NCI-H510A treated with DMSO at 0.1 percent for 48 hours (cell line): ENCODE data around the gene CREB5.

ENCODE experiments used
- DNase-seq: peaks from one replicate; lab custom pipeline; 2025; lab: John Stamatoyannopoulos, UW

The CREB5 gene

DNA sequence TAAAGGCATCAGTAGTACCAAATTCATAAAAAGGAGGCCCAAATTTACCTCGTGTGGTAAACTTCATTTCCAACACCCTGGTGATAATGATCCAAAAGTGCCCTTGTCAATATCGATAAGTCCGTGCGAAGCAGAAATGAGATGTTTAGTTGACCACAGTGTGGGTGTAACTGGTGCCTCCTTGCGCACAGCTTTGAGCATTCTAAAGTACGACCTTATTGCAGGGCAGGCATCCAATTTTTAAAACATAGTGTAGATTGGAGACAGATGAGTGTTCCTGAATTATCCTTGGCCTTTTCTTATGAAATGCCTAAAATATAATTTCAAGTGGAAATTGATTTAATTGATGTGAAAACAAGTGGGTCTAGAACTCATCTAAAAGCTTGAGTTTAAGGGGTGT is 297.4 kb downstream of the CREB5 start:
- no peak for DNase-seq

DNA sequence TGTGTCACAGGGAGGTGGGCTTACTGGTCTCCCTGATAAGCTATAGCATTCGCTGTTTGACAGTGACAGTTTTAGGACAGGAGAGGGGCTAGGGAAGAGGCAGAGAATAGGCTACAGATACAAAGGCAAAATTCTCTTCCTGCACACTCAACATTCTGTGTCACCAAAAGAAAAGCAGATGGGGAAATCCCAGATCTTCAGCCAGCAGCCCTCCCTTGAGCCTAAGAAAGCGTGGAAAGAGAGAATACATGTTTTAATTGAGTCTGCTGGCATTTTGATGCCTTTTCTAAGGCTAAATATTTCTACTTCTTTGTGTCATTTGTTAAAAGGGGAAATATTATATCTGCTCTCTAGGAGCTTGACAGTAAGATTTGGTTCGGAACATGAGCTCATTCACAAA is 298.8 kb downstream of the CREB5 start:
- no peak for DNase-seq

DNA sequence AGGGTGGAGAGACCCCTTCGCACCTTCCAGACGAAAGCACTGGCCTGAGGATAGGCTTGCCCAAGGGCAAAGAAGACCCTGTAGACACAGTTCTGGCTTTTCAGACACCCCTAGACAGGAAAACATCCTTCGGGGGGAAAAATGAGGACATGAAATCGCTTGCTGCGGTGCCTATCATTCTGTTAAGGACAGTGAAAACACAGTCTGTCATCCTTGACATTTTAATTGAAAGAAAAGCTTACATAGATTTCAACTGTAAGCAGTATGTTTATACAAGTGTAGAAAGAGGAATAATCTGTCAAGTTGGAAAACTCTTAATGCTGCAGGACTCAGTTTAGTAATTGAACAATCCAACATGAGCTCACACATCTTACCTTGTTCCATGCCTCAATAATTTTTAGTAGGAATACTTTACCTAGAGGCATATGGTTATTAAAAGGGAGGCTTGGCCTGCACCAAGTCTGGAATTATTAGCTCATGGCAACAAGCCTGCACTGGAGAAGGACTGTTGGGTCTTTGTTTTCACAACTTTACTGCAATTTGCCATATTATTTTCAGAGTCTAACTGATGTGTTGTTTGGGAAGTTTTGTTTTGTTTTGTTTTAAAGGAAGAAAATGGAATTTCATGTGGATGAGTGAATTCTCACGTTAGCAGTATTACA is 302.3 kb downstream of the CREB5 start:
- DNase-seq = no peak

- DNase-seq = no peak
Measured at GRCh38 chr7:28717445-28718054, 305.2 kb downstream of the CREB5 start.

GRCh38 chr7:28718055-28718481 is 305.8 kb downstream of the CREB5 start:
- no peak for DNase-seq

- no peak for DNase-seq
Measured at GRCh38 chr7:28718545-28718944, 306.2 kb downstream of the CREB5 start.

DNA sequence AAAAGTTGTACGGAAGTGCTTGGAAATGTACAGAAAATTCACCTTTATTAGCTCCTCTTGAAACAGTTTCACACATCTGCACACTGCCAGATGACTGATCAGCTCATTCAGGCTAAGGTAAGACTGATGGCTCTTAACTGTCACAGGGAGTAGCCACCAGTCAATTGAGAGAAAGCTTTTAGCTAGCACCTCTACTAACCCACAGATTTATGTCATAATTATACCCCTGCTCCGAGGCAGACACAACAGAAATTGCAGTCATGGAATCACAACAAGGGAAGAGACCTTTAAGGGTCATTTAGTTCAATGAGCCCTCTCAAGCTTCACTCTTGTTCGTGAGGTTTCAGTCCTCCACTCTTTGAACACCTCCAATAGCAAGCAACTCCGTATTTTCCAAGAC is 310.4 kb downstream of the CREB5 start:
- peak; percentile 28 for DNase-seq

DNA sequence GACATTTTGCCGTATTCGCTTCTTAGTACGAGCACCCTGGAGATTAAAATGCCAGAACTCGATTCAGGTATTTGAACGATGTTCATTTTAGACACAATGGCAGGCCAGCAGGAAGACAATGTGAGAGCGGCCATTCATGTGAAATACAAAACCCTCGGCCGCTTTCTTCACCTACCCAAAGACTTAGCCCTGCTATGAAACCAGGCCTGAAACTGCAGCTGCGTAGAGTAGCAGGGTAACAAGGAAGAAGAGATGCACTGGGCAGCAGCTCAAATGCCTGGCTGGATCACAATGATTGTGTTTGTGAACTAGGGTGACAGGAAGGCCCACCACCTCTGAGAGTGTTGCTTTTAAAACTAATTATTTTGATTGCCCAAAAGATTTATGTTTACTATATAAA is 311.0 kb downstream of the CREB5 start:
- no peak for DNase-seq

DNA sequence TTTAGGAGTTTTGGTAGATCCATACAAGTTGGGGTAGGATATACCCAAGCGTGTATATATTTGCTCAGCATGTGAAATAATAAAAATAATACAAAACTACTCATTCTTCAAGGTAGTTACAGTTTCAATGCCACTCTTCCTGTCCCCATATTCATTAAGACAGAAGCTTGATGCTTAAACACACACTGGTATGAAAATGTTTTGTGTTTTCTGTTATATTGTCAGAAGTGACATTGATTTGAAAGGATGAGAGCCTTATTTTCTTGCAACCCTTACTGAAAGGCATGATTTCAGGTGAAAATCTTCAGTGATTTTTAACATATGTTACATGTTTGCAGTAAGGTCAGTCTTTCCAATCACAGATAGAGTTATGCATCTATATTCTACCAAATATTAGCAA is 312.2 kb downstream of the CREB5 start:
- DNase-seq = no peak

DNA sequence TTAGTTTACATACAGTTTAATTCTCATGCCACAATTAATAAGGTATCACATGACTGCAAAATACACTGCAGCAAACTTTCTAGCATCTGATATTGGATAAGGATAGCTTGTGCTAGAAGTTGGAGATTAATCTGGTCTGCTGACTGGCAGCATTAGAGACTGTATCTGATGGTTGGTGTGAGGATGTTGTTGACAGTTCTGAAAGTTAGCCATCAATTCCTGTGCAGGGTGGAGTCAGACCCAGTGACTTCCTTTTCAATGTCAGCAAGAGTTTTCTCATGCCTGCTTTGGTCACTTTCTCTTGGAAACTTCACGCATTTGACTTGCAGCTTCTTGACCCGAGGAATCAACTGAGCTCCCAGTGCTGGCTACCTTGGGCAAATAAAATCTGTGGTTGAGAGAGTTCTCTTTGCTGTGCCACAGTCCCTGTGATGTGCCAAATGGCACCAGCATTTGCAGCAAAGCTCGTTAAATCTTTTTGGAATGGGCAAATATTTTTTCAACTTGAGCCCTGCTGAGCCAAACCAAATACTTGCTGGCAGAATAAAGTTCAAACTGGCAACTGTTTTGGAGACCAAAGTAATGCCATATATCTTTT is 312.8 kb downstream of the CREB5 start:
- no peak for DNase-seq

DNA sequence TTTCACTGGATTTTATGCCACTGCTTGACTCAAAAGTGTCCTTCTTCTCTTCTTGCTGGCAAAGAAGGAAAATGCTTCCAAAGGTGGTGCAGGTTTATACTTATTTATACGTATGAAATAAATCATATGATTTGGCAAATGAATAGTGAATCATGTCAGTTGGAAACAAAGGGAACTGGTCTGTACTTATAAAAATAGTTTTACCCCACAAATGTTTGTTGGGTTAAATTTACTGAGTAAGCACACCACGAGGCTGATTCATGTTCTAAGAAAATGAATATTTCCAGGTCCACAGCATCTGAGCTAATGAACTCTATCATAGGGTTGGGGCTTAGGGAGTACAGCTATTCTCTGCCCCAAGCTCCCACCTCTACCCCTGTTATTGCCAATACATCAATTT is 313.6 kb downstream of the CREB5 start:
- DNase-seq = no peak

DNA sequence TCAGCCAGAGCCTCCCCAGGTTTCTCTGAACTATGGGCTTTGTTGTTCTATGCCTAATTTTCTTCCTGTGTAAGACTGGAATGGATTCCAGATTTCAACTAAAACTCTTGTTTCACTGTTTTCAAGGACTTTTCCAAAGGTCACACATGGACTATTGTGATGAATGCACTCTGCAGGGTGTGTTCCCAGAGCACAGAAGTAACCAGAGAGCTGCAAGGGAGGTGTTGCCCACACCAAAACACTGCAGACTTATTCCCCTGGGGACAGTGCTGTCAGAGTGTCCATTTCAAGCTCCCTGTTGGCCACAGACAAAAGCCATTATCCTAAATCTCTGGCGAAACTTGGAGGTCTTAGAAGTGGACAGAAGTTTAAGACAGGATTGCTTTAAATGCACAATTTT is 314.2 kb downstream of the CREB5 start:
- DNase-seq = no peak

GRCh38 chr7:28729281-28729680 is 317.0 kb downstream of the CREB5 start:
- peak; percentile 56 for DNase-seq

- no peak for DNase-seq
Measured at GRCh38 chr7:28729727-28730126, 317.4 kb downstream of the CREB5 start.

GRCh38 chr7:28731092-28731658 is 318.9 kb downstream of the CREB5 start:
- no peak for DNase-seq

GRCh38 chr7:28732071-28732869 is 320.0 kb downstream of the CREB5 start:
- no peak for DNase-seq

- no peak for DNase-seq
Measured at GRCh38 chr7:28733035-28733434, 320.7 kb downstream of the CREB5 start.

DNA sequence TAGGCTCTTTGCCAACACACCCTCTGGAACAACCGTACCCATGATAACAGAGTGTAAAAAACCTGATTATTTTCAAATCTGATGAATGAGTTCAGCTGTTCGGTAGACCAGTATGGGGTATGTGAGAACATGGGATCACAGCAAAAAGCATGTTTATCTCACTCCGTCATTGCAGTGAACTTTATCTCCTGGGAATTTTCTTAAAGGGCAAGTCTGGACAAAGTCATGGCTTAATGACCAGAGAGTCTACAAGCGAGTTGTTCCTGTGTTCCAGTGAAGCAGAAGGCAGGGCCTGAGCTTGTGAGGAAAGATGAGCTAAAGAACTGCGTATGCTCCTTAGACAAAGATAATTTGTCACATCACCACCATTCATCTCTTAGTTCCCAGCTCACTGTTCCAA is 326.1 kb downstream of the CREB5 start:
- DNase-seq = no peak

- DNase-seq = no peak
Measured at GRCh38 chr7:28739128-28739527, 326.8 kb downstream of the CREB5 start.

DNA sequence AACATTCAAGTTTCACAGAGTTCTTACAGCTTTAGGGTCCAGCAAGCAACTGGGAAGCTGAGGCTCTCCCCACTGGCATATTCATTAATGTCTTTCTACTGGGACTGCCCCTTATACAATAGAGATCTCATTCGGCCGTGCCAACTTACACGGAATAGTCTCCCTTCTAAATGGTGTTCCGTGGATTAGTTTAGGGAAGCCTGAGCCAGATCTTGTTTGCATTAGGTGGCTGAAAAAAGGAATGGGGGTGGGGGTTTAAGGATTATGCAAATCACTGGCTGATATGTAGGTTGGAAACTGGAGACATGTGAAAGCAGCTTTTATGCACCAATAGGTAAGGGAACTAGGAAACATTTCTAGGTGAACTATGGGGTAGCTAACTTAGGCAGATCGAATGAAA is 327.5 kb downstream of the CREB5 start:
- DNase-seq = no peak

- no peak for DNase-seq
Measured at GRCh38 chr7:28744951-28745350, 332.6 kb downstream of the CREB5 start.

DNA sequence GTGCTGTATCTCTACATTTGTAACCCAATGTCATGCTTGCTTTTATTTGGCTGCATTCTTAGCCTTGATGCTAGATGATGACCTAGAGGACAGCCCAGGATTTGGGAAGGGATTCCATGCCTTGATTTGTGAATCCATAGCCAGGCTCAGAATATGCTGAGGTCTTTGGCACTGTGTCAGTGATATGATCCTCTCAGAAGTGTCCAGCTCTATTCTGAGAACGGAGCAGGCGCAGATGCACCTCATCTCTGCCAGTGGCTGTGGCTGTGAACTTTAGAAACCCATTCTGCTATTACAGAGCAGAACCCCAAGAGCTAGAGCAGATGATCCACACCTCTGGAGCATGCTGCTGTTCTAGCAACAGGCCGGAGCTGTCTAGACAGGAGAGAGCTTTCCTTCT is 333.0 kb downstream of the CREB5 start:
- DNase-seq = no peak

DNA sequence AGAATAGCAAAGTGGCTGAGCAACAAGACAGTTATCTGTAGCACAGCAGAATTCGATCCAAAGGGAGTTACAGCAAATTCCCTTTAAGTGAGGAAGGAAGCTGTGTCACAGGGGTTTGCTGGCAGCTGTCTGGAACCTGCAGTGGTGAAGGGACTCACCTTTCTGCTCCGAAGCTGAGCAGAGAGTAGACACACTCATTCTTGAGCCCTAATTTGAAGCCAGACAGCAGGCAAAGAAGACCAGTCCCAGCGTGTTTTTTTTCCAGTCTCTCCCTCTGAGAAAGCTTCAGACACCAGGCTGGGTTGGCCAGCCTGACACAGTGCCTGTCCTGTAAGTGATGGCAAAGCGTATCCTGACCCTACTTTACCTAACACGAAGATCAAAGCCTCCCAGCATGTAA is 335.1 kb downstream of the CREB5 start:
- DNase-seq = no peak
